Neural progenitor cell (in vitro differentiated cells): ENCODE measurements around the gene RNF166.

Source experiments
- CTCF ChIP-seq: fragments of 200-600 bp; sonication (generic); IDR thresholded peaks from 2 replicates; pipeline ENCODE4 v1.5.1; 2017; ENCODE audit warnings: antibody characterized with exemption, mild to moderate bottlenecking
- EZH2 ChIP-seq: fragments of 200-600 bp; sonication (generic); IDR thresholded peaks from 2 replicates; pipeline ENCODE4 v1.6.1; 2017; ENCODE audit warnings: antibody characterized with exemption, mild to moderate bottlenecking, moderate library complexity
- EZH2phosphoT487 ChIP-seq: fragments of 200-600 bp; sonication (generic); IDR thresholded peaks from 2 replicates; pipeline ENCODE4 v1.6.1; 2017; ENCODE audit warnings: antibody characterized with exemption

GRCh38 chr16:88744577-88745521 is 38.6 kb upstream of the RNF166 start:
- TF ChIP-seq CTCF (no peak), EZH2 (no peak), EZH2phosphoT487 (no peak)
